K562 (cell line): ENCODE measurements around the gene TTC31. TPM values are rescaled to one million over a fixed set of nuclear protein-coding genes. Genes with fewer than 3 reads are reported as not detected.

Experiments used
- ATAC-seq: fragments of 200-7000 bp; cut with Tn5 transposase; 3 replicates; pipeline ENCODE4 v1.9.1; 2020; ENCODE audit warnings: moderate library complexity
- Bru-seq: library from RNA; stranded (reverse); fragments of 400-500 nt; gene quantifications from one replicate; lab custom pipeline; 2021; lab: Mats Ljungman, UMichigan
- BruChase-seq, 2 experiments: library from RNA; stranded (reverse); fragments of 400-500 nt; gene quantifications; one replicate each; lab custom pipeline; 2021; lab: Mats Ljungman, UMichigan
- BruUV-seq: library from RNA; stranded (reverse); fragments of 400-500 nt; replicated peaks from 2 replicates; lab custom pipeline; 2021; lab: Mats Ljungman, UMichigan
- CTCF ChIA-PET: fragments of 300-600 bp; formaldehyde crosslinking; extraction: SDS; loops from one replicate; lab custom pipeline; 2021; ENCODE audit warnings: low intra/inter-chr PET ratio; lab: Yijun Ruan, JAX
- POLR2A ChIA-PET: fragments of 300-600, 350-650 bp; sonication (Branson Sonifier 250); formaldehyde crosslinking; extraction: SDS; loops from one replicate; lab custom pipeline; 2021; ENCODE audit warnings: antibody characterized with exemption, inconsistent platforms; lab: Yijun Ruan, JAX
- DNase-seq, 4 experiments: peaks; one replicate each; pipeline versions ENCODE4 v3.0.0 to v3.0.0-alpha.2; 2011 to 2018; ENCODE audit warnings: low spot score in 3 of 4, mixed read lengths in 3 of 4; ENCODE audit errors: extremely low read depth in 1 of 4
- FAIRE-seq: peaks from 2 replicates; lab custom pipeline; 2011; peaks lifted over from hg19 to GRCh38; lab: Jason Lieb, UNC
- H2AFZ ChIP-seq: 2 replicates; pipeline ENCODE4 v1.6.0; 2011; ENCODE audit warnings: low read depth, low read length, control low read depth, inconsistent platforms
- H3K27ac ChIP-seq: fragments of 200-600 bp; 3 replicates; pipeline ENCODE4 v1.8.0; 2011; ENCODE audit warnings: low read depth, mild to moderate bottlenecking, control low read depth, inconsistent platforms, low read length, moderate library complexity, mixed read lengths; ENCODE audit errors: extremely low read depth
- H3K27me3 ChIP-seq, 2 experiments: fragments of 300-600 bp in 1 of 2; 2 replicates in 1 of 2; 3 replicates in 1 of 2; pipeline versions ENCODE4 v1.6.0 to v1.8.0; 2011; ENCODE audit warnings: inconsistent platforms in 2 of 2, low read length in 2 of 2, mild to moderate bottlenecking in 1 of 2, mixed read lengths in 1 of 2, moderate library complexity in 1 of 2; ENCODE audit not compliant: control insufficient read depth in 2 of 2, insufficient read depth in 2 of 2
- H3K36me3 ChIP-seq: fragments of 300-600 bp; 3 replicates; pipeline ENCODE4 v1.8.0; 2011; ENCODE audit warnings: mild to moderate bottlenecking, low read length, inconsistent platforms; ENCODE audit not compliant: control insufficient read depth, insufficient read depth
- H3K4me1 ChIP-seq, 2 experiments: fragments of 200-600 bp in 1 of 2; replicated peaks in 1 of 2; 2 replicates in 1 of 2; 3 replicates in 1 of 2; pipeline versions ENCODE4 v1.5.1 to v1.8.0; 2011; ENCODE audit warnings: inconsistent platforms in 2 of 2, low read length in 2 of 2, mild to moderate bottlenecking in 1 of 2, mixed read lengths in 1 of 2, moderate library complexity in 1 of 2; ENCODE audit not compliant: control insufficient read depth in 2 of 2, insufficient read depth in 2 of 2
- H3K4me2 ChIP-seq: 2 replicates; pipeline ENCODE4 v1.6.1; 2011; ENCODE audit warnings: low read length, control low read depth, inconsistent platforms, mixed read lengths; ENCODE audit not compliant: insufficient read depth
- H3K4me3 ChIP-seq: fragments of 200-600 bp; sonication (generic), shearing (Covaris generic); 2 replicates; pipeline ENCODE4 v1.5.1; 2016; ENCODE audit warnings: control low read depth, inconsistent platforms
- H3K79me2 ChIP-seq: fragments of 200-600 bp; 3 replicates; pipeline ENCODE4 v1.8.0; 2011; ENCODE audit warnings: low read length, inconsistent platforms; ENCODE audit not compliant: control insufficient read depth, insufficient read depth
- H3K9ac ChIP-seq, 2 experiments: 2 replicates each; pipeline versions ENCODE4 v1.6.0 to v1.6.1; 2011; ENCODE audit warnings: low read depth in 2 of 2, low read length in 2 of 2, control low read depth in 1 of 2, inconsistent platforms in 1 of 2, mild to moderate bottlenecking in 1 of 2, mixed read lengths in 1 of 2; ENCODE audit not compliant: insufficient read depth in 1 of 2
- H3K9me1 ChIP-seq: one replicate; pipeline ENCODE4 v1.6.0; 2011; ENCODE audit warnings: inconsistent platforms, mild to moderate bottlenecking, low read length, moderate library complexity; ENCODE audit not compliant: control insufficient read depth, insufficient read depth
- H3K9me3 ChIP-seq: replicated peaks from 2 replicates; pipeline ENCODE4 v1.5.1; 2011; ENCODE audit warnings: low read depth, low read length, inconsistent platforms; ENCODE audit not compliant: control insufficient read depth, insufficient read depth
- H4K20me1 ChIP-seq: replicated peaks from 2 replicates; pipeline ENCODE4 v1.6.1; 2011; ENCODE audit warnings: low read length, inconsistent platforms, mixed read lengths; ENCODE audit not compliant: control insufficient read depth, insufficient read depth
- ARNT ChIP-seq, 2 experiments: fragments of 450-650 bp; IDR thresholded peaks; 2 replicates each; pipeline ENCODE4 v1.6.1; 2016; ENCODE audit warnings: mild to moderate bottlenecking in 1 of 2
- BACH1 ChIP-seq: fragments of 200-800 bp; sonication (Bioruptor generic); IDR thresholded peaks from 2 replicates; pipeline ENCODE4 v1.6.1; 2016; ENCODE audit warnings: missing genetic modification characterization, missing compliant biosample characterization
- CBX3 ChIP-seq, 2 experiments: IDR thresholded peaks; 1 replicate in 1 of 2; 2 replicates in 1 of 2; pipeline ENCODE4 v1.6.1; 2012; ENCODE audit warnings: inconsistent platforms in 2 of 2, low read length in 2 of 2, borderline replicate concordance in 1 of 2, control low read depth in 1 of 2
- EP300 ChIP-seq: IDR thresholded peaks from 2 replicates; pipeline ENCODE4 v1.6.1; 2012; ENCODE audit warnings: low read length, improper control_type of control experiment
- GATAD2A ChIP-seq: fragments of 450-650 bp; IDR thresholded peaks from 2 replicates; pipeline ENCODE4 v1.6.1; 2017
- TARDBP ChIP-seq: fragments of 450-650 bp; IDR thresholded peaks from 2 replicates; pipeline ENCODE4 v1.6.1; 2016
- ZNF197 ChIP-seq: fragments of 200-800 bp; sonication (Bioruptor generic); IDR thresholded peaks from 2 replicates; pipeline ENCODE4 v1.6.1; 2016; ENCODE audit warnings: low read depth, missing genetic modification characterization, missing compliant biosample characterization
- WGBS: fragments of 100-300 bp; shearing (Covaris generic); methylation state at CpG from one replicate; pipeline ENCODE4 v1.1.6; 2016; ENCODE audit warnings: low coverage, mixed read lengths; ENCODE audit not compliant: insufficient coverage; ENCODE audit errors: missing lambda C conversion rate; 5-methylcytosine and 5-hydroxymethylcytosine counted together
- in situ Hi-C: fragments of 300-500 bp; cut with MboI; formaldehyde crosslinking; loops from 4 replicates; pipeline ENCODE4 v1.15.0; 2018; ENCODE audit warnings: inconsistent platforms, mixed read lengths
- intact Hi-C: fragments of 100-400 bp; cut with micrococcal nuclease; formaldehyde crosslinking; loops from 2 replicates; pipeline ENCODE4 v1.14.2; 2022
- long read RNA-seq, 3 experiments: library from polyadenylated mRNA in 2 of 3; library from RNA in 1 of 3; unstranded in 2 of 3; stranded (forward) in 1 of 3; transcript quantifications; one replicate each; pipeline ENCODE4 v2.0.0, GENCODE V29; 2019 to 2022
- polyA minus RNA-seq, 3 experiments: library from RNA; depleted of rRNA, polyadenylated mRNA; stranded (reverse); fragments of >200 nt; gene quantifications; 2 replicates each; pipeline ENCODE4 v1.2.3, GENCODE V29; 2011
- polyA plus RNA-seq, 8 experiments: library from polyadenylated mRNA; depleted of rRNA in 4 of 8; stranded (reverse) in 5 of 8; unstranded in 3 of 8; fragments of >200 nt; fragmentation: Nextera tagmentation in 2 of 8; fragmentation: Illumina TruSeq in 1 of 8; extraction: Ambion mirVana in 2 of 8; extraction: Trizol in 1 of 8; gene quantifications; 2 replicates each; pipeline versions ENCODE4 v1.2.1 to v1.2.3, GENCODE V29; 2011 to 2014; ENCODE audit warnings: inconsistent platforms in 1 of 8, missing spikeins in 1 of 8
- total RNA-seq, 7 experiments: library from RNA; depleted of rRNA in 6 of 7; stranded (reverse); fragments of >200 nt in 6 of 7; fragmentation: Illumina TruSeq in 2 of 7; extraction: Trizol in 2 of 7; gene quantifications; 2 replicates each; pipeline versions ENCODE4 v1.2.1 to v1.2.3, GENCODE V29; 2011 to 2021; ENCODE audit warnings: low replicate concordance in 1 of 7

The TTC31 gene
- total RNA-seq (2011; cell fraction: chromatin; rRNA removed; ENCODE audit: low replicate concordance), result 53.4 and 102 TPM in 2 replicates
- total RNA-seq (2011; cell fraction: nucleolus; rRNA removed), result 58.8 and 59.9 TPM in 2 replicates
- total RNA-seq (2011; cell fraction: nucleoplasm; rRNA removed), result 58.1 and 70.2 TPM in 2 replicates
- total RNA-seq (2014; rRNA removed) (13.1 and 18.7 TPM in 2 replicates), total RNA-seq (2014; rRNA removed; fragmentation: Illumina TruSeq; extraction: Trizol) (8.6 and 11.6 TPM in 2 replicates), total RNA-seq (2015; rRNA removed; fragmentation: Illumina TruSeq; extraction: Trizol) (15.6 and 15.9 TPM in 2 replicates), total RNA-seq (2021) (23.9 and 26.5 TPM in 2 replicates), polyA plus RNA-seq (2011; rRNA removed) (18.4 and 19.0 TPM in 2 replicates), polyA plus RNA-seq (2014; fragmentation: Illumina TruSeq; extraction: Trizol) (22.9 and 27.3 TPM in 2 replicates), polyA plus RNA-seq (2014; fragmentation: Nextera tagmentation; extraction: Ambion mirVana) (1 to 10 TPM; 4.7 to 5.0 TPM), polyA plus RNA-seq (2014; rRNA removed) (30.5 and 30.9 TPM in 2 replicates), polyA minus RNA-seq (2011; rRNA and poly(A)+ RNA removed) (7.8 and 11.2 TPM in 2 replicates), Bru-seq, nascent RNA (percentile 65 among the genes with signal in this experiment), BruChase-seq, experiment 1, labeled RNA remaining after a 2-hour chase (percentile 68 among the genes with signal in this experiment), BruChase-seq, experiment 2, labeled RNA remaining after a 6-hour chase (percentile 69 among the genes with signal in this experiment)
- 13.2 and 23.0 TPM in 2 replicates for polyA plus RNA-seq (2011; cell fraction: cytosol; rRNA removed)
- 111 and 155 TPM in 2 replicates for polyA plus RNA-seq (2011; cell fraction: nucleus; rRNA removed)
- 19.9 and 29.5 TPM in 2 replicates for polyA plus RNA-seq (2012)
- polyA minus RNA-seq (2011; cell fraction: cytosol; rRNA and poly(A)+ RNA removed), result 7.1 and 9.6 TPM in 2 replicates
- polyA minus RNA-seq (2011; cell fraction: nucleus; rRNA and poly(A)+ RNA removed), result 26.1 and 29.9 TPM in 2 replicates
- long read RNA-seq, experiment 1, partial matches to known transcripts, result 6 of 25 reads
- long read RNA-seq, experiment 1, other reads (novel, unspliced or antisense), result 18 of 25 reads
- long read RNA-seq, experiment 2, partial matches to known transcripts, result 5 of 16 reads
- long read RNA-seq, experiment 2, other reads (novel, unspliced or antisense), result 7 of 16 reads
- long read RNA-seq, experiment 3, partial matches to known transcripts, result 0 of 8 reads
- long read RNA-seq, experiment 3, other reads (novel, unspliced or antisense), result 5 of 8 reads

- Histone ChIP-seq H3K9me3 (no peaks in the 10 kb centered on the region), H3K79me2 (peaks cover 32% of the 10 kb centered on the region), H2AFZ (peak within 1 kb of the TSS; percentile 100), H3K4me2 (peak within 1 kb of the TSS; percentile 99), H3K9me1 (no peaks in the 10 kb centered on the region), H3K27me3 (no peaks in the 10 kb centered on the region), H3K9ac (peak within 1 kb of the TSS; percentile 83 to 93), H3K36me3 (peaks cover 26% of the 10 kb centered on the region), H3K4me1 (peaks cover 8 to 23% of the 10 kb centered on the region in 2 experiments; a peak in 4 of 5 replicates), H3K27ac (peak within 1 kb of the TSS; percentile 92), H4K20me1 (no peaks in the 10 kb centered on the region; the same call in 1 of the 2 replicates), H3K4me3 (peak within 1 kb of the TSS; percentile 86)
- peak; percentile 90 to 96 (median 91) for DNase-seq
- FAIRE-seq, result peak; percentile 95
- in situ Hi-C loops (no loop called here), intact Hi-C loops (loop anchor here (1.0 to 2.0 kb wide), 5 partner anchors 20 to 104 kb away; partner anchors contain the start of genes AUP1, HTRA2 and INO80B)
- POLR2A ChIA-PET, result interaction anchor here (0.6 to 3.9 kb wide), 13 partner anchors 11 to 107 kb away, joined by 3 to 28 read pairs (median 5); partner anchors contain the start of genes AUP1, HTRA2, INO80B and MOGS
- ATAC-seq, result peak; percentile 95
- BruUV-seq, result TSS peak; percentile 94
- CTCF ChIA-PET, result interaction anchor here (0.6 to 2.0 kb wide), 5 partner anchors 28 to 105 kb away, joined by 3 to 12 read pairs (median 4); partner anchors contain the start of gene INO80B
- WGBS, result under 1% methylated on average over 38 of the region's 50 CpGs
- 0 out of 2 replicates have a peak, but pooled peaks have one; percentile 1 for TF ChIP-seq EP300
- TF ChIP-seq ZNF197 (CRISPR knock-in tag), result no peak
- no peak for TF ChIP-seq BACH1 (tag)
- TF ChIP-seq ARNT (IDR thresholded peaks at IDR 0.05), result peak; percentile 73 to 81
- 0 out of 2 replicates have a peak, but pooled peaks have one; percentile 44 for TF ChIP-seq TARDBP
- TF ChIP-seq GATAD2A, result 0 out of 2 replicates have a peak, but pooled peaks have one; percentile 9
- TF ChIP-seq CBX3 (IDR thresholded peaks at IDR 0.05; ENCODE audit: borderline replicate concordance in 1 of 2, low read length in 2 of 2), result no peak
Observed at GRCh38 chr2:74482801-74483674, at the start of gene TTC31, which contains the start of gene CCDC142. Gene TTC31 (plus strand): TSS chr2:74483081. CDS start chr2:74483096, 15 bp downstream. Gene CCDC142 (minus strand): TSS chr2:74482998. CDS start chr2:74482837, 161 bp downstream.
